GM21360 (cell line): Measurements from ENCODE around the gene LAMP1.
"Not testable (repeated sequence)": the region's sequence is repeated elsewhere in the genome, so short reads cannot be mapped to it uniquely, and the experiment has no call there.

Experiments used
- ATAC-seq: cut with Tn5 transposase; IDR thresholded peaks from one replicate; pipeline ENCODE4 v1.9.1; 2021; ENCODE audit warnings: mild to moderate bottlenecking, moderate library complexity; ENCODE audit not compliant: unreplicated experiment

LAMP1 gene

DNA sequence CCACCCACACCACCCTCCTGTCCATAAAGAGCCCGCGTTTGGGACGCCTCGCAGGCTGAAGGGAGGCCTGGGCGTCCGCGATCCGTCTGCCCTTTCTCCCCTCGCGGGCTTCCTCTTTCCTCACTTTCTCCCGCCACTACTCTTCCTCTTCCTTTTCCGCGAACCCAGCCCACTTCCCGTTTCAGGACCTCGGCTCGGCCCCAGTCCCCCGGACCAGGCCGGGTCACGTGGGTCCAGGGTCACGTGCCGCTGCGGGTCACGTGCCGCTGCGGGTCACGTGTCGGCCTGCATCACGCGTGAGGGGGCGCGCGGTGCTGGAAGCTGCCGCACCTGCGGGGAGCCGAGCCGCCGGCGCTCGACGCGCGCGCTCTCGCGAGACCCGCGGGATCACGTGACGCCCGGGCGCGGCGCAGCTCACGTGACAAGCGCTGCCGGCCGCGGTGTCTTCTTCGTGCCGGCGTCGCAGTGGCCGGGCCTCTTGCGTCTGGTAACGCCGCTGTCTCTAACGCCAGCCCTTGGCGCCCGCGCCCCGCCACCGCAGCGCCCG lies at the start of gene LAMP1:
Gene LAMP1 (plus strand): TSS at position 417 of the 547 bp plus-strand sequence. CDS start 196 bp downstream, outside the sequence.
- peak; percentile 78 for ATAC-seq

- ATAC-seq: no peak
Measured at GRCh38 chr13:113252516-113253095, 44.4 kb upstream of the LAMP1 start.

DNA sequence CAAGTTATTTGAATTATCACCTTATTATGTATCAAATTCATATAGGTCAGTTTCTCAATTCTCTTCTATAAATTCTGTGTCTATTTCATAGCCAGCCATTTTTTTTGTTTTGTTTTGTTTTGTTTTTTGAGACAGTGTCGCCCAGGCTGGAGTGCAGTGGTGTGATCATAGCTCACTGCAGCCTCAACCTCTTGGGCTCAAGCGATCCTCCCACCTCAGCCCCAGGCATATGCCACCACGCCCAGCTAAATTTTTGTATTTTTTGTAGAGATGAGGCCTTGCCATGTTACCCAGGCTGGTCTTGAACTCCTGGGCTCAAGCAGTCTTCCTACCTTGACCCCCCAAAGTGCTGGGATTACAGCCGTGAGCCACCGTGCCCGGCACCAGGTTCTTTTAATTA lies 39.1 kb upstream of the LAMP1 start:
- not testable (repeated sequence) for ATAC-seq

DNA sequence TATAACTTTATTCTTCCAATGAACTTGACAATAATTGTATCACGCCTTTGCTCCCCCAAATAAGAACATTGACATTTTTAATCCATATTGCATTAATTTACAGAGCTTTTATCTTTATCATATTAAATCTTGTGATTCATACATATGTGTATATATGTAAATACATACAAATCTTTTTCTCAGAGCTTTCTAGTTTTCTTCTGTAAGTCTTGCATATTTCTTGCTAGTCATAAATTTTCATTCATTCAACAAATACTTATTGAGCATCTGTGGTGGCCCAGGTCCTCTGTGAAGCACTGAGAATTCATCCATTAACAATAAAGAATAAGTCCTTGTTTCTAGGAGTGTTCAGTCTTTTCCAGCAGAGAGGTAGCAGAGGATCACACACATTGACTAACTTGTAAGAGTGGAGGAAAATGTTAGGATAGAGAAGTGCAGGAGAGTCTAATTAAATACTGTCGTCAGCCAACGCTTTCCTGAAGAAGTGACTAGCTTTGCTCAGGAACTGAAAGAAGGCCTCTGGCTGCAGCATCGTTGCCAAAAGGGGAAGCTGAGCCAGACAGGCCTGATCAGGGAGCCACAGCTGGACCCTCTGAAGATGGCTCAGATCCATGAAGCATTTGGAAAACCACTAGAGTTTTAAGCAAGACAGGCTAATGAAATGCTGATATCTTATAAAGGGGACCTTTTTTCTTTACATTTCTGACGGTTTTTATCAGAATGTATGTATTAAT lies 38.6 kb upstream of the LAMP1 start:
- no peak for ATAC-seq

- no peak for ATAC-seq
Measured at GRCh38 chr13:113260996-113261395, 36.0 kb upstream of the LAMP1 start.

DNA sequence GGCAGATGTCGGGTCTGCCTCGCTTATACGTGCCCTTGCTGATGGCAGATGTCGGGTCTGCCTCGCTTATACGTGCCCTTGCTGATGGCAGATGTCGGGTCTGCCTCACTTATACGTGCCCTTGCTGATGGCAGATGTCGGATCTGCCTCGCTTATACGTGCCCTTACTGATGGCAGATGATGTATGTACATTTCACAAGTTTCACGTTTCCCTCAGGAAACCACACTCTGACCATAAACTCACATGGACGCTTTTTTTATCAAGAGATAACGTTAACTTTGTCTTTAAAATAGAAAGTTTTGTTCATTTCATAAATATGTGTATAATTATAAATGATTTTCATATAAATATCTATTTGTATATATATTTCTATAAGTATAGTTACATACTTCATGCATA lies 34.0 kb upstream of the LAMP1 start:
- ATAC-seq: not testable (repeated sequence)

DNA sequence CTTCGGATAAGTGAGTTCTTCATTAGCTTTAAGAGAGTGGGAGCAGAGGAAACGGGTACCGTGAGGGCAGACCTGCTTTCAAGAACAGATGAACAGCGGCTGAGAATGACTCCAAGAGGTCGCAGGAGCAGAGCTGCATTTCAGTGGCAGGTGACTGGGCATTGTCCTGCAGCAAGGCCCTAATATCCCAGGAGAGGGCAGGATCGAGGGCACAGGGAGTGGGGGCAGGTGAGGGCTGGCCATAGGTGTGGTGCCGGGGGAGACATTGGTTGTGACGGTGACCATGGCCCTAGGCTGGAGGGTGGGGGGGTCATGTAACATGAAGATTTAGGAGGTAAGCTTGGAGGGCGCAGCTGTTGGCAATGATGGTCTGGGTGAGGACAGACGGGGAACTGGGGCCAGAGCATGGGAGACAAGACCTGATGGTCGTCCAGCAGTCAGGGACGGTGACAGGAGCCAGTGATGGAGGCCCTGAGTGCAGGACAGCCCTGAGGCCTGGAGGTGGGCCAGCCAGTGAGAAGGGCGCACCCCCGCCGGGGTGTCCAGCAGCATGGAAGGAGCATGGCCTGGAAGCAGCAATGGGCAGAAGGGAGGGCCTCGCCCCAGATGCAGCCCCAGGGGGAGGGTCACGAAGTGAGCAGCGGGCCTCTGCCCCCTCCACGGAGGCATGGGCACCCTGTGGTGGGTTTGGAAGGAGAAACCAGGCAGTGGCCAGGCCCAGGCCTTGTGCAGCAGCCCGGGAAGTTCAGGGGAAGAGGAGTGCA lies 29.2 kb upstream of the LAMP1 start:
- ATAC-seq: no peak

GRCh38 chr13:113272031-113272430 lies 25.0 kb upstream of the LAMP1 start:
- ATAC-seq: no peak

- ATAC-seq: no peak
Measured at GRCh38 chr13:113272701-113273181, 24.3 kb upstream of the LAMP1 start.

GRCh38 chr13:113273321-113273720 lies 23.7 kb upstream of the LAMP1 start:
- ATAC-seq: no peak

DNA sequence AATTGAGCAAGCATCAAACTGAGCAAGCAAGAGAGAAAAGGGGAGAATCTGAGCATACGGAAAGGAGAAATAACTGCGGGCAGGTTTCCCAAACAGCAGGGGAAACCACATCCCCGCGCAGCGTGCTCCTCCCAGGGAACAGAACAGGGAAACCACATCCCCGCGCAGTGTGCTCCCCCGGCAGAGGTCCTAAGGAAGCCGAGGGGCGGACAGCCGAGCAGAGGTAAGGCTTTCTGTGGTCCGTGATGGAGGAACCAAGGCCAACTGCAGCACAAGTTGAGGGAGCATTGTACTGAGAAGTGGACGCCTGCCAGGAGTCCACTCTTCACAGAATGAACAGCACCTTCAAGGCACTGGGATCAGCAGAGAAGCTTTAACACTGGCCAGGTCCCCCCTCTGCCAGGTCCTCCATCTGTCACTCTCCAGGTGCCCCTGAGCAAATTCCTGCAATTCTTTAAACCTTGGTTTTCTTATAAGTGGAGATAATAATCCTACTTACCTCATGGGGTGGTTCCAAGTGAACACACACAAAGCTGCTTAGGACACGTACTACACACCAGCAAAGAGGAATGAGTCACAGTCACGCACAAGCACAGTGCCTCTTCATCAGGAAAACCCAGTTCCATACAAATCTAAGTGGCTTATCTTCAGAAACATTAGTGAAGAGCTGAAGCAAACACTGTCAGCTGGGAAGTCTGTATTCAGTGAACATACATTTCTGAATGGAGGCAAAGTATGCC lies 23.0 kb upstream of the LAMP1 start:
- no peak for ATAC-seq

DNA sequence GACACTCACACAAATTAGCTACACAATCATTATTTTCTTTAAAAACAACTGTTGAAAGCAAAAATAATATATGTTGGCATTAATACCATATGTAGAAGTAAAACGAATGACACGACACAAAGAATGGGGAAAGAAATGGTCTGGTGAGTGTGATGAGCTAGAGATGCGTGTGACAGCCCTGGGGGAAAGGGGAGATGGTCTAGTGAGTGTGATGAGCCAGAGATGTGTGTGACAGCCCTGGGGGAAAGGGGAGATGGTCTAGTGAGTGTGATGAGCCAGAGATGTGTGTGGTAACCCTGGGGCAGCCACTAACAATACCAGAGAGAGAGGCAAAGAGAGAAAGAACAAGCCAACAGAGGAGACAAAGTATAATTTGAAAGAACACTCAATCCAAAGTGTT lies 22.3 kb upstream of the LAMP1 start:
- no peak for ATAC-seq

- ATAC-seq: no peak
Measured at GRCh38 chr13:113275387-113275786, 21.7 kb upstream of the LAMP1 start.

DNA sequence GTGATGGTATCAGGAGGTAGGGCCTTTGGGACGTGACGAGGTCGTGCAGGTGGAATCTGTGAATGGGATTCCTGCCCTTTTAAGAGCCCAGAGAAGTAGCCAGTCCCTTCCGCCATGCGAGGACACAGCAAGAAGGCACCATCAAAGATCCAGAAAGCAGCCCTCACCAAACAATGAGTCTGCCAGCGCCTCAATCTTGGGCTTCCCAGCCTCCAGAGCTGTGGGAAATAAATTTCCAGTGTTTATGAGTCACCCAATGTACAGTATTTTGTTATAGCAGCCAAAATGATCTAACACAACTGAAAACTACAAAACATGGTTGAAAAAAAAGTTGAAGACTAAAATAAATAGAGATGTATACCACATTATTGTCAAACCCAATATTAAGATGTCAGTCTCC lies 16.9 kb upstream of the LAMP1 start:
- no peak for ATAC-seq

GRCh38 chr13:113283904-113284303 lies 13.1 kb upstream of the LAMP1 start:
- no peak for ATAC-seq

DNA sequence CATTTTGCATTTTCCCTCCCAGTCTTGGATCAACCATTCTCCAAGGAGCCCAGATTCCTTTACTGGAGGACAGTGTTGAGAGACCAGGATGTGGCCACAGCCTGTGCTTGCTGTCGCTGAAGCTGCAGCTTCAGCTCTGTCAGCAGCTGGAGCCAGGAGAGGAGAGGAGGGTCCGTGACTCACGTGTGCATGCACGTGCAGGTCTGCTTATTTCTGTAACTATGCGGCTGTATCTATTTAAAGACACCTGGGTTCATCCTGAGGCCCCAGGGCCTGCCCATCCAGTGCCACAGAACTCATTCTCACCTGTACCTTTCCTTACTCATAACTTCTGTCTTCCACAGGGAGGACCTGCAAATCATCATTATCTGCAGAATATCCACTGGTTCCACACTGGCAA lies 8.2 kb upstream of the LAMP1 start:
- no peak for ATAC-seq

GRCh38 chr13:113291129-113291528 lies 5.9 kb upstream of the LAMP1 start:
- ATAC-seq: no peak

DNA sequence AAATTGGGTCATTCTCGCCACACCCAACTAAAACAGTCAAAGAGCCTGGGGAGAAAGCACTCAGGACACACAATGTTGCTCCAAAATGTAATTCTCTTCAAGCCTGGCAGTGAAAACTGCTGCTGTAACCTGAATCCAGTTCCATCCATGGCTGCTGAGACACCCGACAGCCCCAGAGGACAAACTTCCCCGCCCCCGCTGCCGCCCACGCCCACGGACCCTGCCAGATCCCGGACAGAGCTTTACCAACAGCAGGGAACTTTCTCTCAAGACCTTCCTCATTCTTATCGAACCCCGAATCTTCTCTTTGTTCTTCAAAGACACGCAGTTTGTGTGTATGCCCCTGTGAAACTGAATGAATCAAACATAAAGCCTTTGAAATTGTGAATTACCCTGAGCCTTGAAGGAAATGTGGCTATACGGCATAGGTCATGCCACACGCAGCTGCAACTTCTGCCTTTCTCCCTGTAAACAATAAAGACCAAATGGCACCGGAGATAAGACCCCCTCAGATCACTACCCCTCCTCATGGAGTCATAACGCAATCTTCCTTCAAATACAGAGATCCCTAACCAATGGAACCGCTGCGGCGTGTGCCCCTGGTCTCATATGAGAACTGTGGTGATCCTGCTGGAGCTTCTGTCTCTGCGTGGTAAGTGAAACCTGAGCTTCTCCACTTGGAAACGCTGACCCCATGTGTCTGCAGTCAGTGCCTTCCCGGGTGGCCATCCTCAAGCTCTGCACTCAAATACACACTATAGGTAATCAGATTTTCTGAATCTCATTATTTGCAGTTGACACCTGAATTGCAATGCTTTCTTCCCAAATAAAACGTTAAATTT lies 4.8 kb upstream of the LAMP1 start:
- no peak for ATAC-seq

GRCh38 chr13:113293686-113294085 lies 3.4 kb upstream of the LAMP1 start:
- no peak for ATAC-seq

- no peak for ATAC-seq
Measured at GRCh38 chr13:113295776-113296175, 1.3 kb upstream of the LAMP1 start.
